OCI-LY7 (cell line): ENCODE measurements around the gene EIPR1. TPM values are rescaled to one million over a fixed set of nuclear protein-coding genes. Genes with fewer than 3 reads are reported as not detected.

ENCODE experiments used
- BruUV-seq: library from RNA; stranded (reverse); fragments of 400-500 nt; replicated peaks from 2 replicates; lab custom pipeline; 2021; lab: Mats Ljungman, UMichigan
- CTCF ChIA-PET: fragments of 300-600 bp; sonication (Branson Sonifier 250); formaldehyde crosslinking; loops from one replicate; lab custom pipeline; 2022; ENCODE audit warnings: antibody characterized with exemption; ENCODE audit not compliant: unreplicated experiment; lab: Charles Lee
- POLR2A ChIA-PET: fragments of 300-600 bp; sonication (Branson Sonifier 250); formaldehyde crosslinking; loops from one replicate; lab custom pipeline; 2022; ENCODE audit warnings: antibody characterized with exemption; lab: Charles Lee
- DNase-seq: peaks from one replicate; pipeline ENCODE4 v3.0.0-alpha.2; 2015; ENCODE audit warnings: low spot score
- H2AFZ ChIP-seq: fragments of 200-600 bp; sonication (generic), shearing (Covaris generic); 2 replicates; pipeline ENCODE4 v1.6.1; 2014; ENCODE audit warnings: mild to moderate bottlenecking, antibody characterized with exemption, low read length, moderate library complexity
- H3K27ac ChIP-seq: fragments of 200-600 bp; sonication (generic); 2 replicates; pipeline ENCODE4 v1.5.1; 2014; ENCODE audit warnings: mixed run types, low read depth, mild to moderate bottlenecking, moderate library complexity, low read length, inconsistent platforms; ENCODE audit not compliant: poor library complexity, severe bottlenecking
- H3K36me3 ChIP-seq: fragments of 200-600 bp; sonication (generic); 2 replicates; pipeline ENCODE4 v1.6.1; 2014; ENCODE audit warnings: mild to moderate bottlenecking, antibody characterized with exemption, low read length, moderate library complexity, mixed read lengths; ENCODE audit not compliant: insufficient read depth
- H3K4me1 ChIP-seq: fragments of 200-600 bp; sonication (generic); 2 replicates; pipeline ENCODE4 v1.5.1; 2014; ENCODE audit warnings: mild to moderate bottlenecking, low read length; ENCODE audit not compliant: insufficient read depth, poor library complexity, severe bottlenecking
- H3K4me2 ChIP-seq: fragments of 200-600 bp; sonication (generic); 2 replicates; pipeline ENCODE4 v1.6.1; 2014; ENCODE audit warnings: mild to moderate bottlenecking, low read length
- H3K4me3 ChIP-seq: fragments of 200-600 bp; sonication (generic); 2 replicates; pipeline ENCODE4 v1.5.1; 2014; ENCODE audit warnings: mild to moderate bottlenecking, low read depth, low read length; ENCODE audit not compliant: poor library complexity, severe bottlenecking
- H3K79me2 ChIP-seq: fragments of 200-600 bp; sonication (generic); 2 replicates; pipeline ENCODE4 v1.6.1; 2016; ENCODE audit warnings: low read depth, mild to moderate bottlenecking, low read length, moderate library complexity, mixed read lengths; ENCODE audit not compliant: insufficient read depth
- H3K9me2 ChIP-seq: fragments of 200-600 bp; sonication (generic); 2 replicates; pipeline ENCODE4 v1.6.1; 2016; ENCODE audit warnings: mild to moderate bottlenecking, low read length, mixed read lengths; ENCODE audit not compliant: insufficient read depth
- H3K9me3 ChIP-seq: fragments of 200-600 bp; sonication (generic); 2 replicates; pipeline ENCODE4 v1.6.1; 2014; ENCODE audit warnings: mild to moderate bottlenecking, mixed run types, low read length, mixed read lengths
- H4K20me1 ChIP-seq: fragments of 200-600 bp; sonication (generic); 2 replicates; pipeline ENCODE4 v1.6.1; 2014; ENCODE audit warnings: mild to moderate bottlenecking, antibody characterized with exemption, low read length, moderate library complexity, mixed read lengths; ENCODE audit not compliant: insufficient read depth
- EZH2phosphoT487 ChIP-seq: fragments of 200-600 bp; sonication (generic); IDR thresholded peaks from 2 replicates; pipeline ENCODE4 v1.6.1; 2018; ENCODE audit warnings: low read depth, borderline replicate concordance, mild to moderate bottlenecking, mixed run types, antibody characterized with exemption, low read length, moderate library complexity, mixed read lengths
- intact Hi-C: fragments of 100-400 bp; cut with micrococcal nuclease; formaldehyde crosslinking; loops from one replicate; pipeline ENCODE4 v1.10.0; 2022; ENCODE audit not compliant: unreplicated experiment
- total RNA-seq, 2 experiments: library from RNA; depleted of rRNA in 1 of 2; stranded (reverse); fragments of >200 nt in 1 of 2; shearing (Covaris generic) in 1 of 2; gene quantifications; 2 replicates each; pipeline ENCODE4 v1.2.3, GENCODE V29; 2014 to 2022
- TF ChIP-seq, protein P1 (sequence below): fragments of 200-600 bp; sonication (generic); conservative IDR thresholded peaks from 2 replicates; pipeline ENCODE4 v1.5.1; 2014; ENCODE audit warnings: mild to moderate bottlenecking, antibody characterized with exemption, low read length, moderate library complexity, mixed read lengths

EIPR1 gene
- total RNA-seq, 2 experiments from 2014 or later: 60.5 to 61.7 TPM

DNA sequence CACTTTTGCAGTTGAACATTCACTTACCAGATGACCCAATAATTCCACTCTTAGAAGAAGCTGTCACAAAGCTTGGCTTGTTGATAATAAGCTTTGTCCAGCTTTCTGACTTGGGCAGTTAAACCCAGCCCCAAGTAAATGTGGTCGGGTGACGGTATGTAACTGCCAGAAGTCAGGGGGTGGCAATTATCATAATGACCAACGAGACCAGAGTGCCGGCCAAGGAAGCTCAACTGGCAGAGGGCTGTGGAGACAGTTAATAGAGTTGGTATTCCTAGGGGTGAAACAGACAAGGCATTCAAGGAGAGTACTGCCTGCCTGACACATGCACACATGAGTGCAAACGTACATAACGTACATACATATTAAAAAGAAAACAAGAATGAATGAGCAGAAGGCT lies 116.7 kb downstream of the EIPR1 start:
- Histone ChIP-seq H3K36me3 (no peaks in the 10 kb centered on the region), H3K4me3 (no peak overlapping the region), H3K9me2 (no peaks in the 10 kb centered on the region), H3K4me1 (no peaks in the 10 kb centered on the region), H3K27ac (no peak overlapping the region), H3K4me2 (no peak overlapping the region), H3K9me3 (no peaks in the 10 kb centered on the region), H3K79me2 (no peaks in the 10 kb centered on the region), H2AFZ (no peak overlapping the region), H4K20me1 (no peaks in the 10 kb centered on the region)
- no peak for TF ChIP-seq EZH2phosphoT487
- TF ChIP-seq, protein P1, sequence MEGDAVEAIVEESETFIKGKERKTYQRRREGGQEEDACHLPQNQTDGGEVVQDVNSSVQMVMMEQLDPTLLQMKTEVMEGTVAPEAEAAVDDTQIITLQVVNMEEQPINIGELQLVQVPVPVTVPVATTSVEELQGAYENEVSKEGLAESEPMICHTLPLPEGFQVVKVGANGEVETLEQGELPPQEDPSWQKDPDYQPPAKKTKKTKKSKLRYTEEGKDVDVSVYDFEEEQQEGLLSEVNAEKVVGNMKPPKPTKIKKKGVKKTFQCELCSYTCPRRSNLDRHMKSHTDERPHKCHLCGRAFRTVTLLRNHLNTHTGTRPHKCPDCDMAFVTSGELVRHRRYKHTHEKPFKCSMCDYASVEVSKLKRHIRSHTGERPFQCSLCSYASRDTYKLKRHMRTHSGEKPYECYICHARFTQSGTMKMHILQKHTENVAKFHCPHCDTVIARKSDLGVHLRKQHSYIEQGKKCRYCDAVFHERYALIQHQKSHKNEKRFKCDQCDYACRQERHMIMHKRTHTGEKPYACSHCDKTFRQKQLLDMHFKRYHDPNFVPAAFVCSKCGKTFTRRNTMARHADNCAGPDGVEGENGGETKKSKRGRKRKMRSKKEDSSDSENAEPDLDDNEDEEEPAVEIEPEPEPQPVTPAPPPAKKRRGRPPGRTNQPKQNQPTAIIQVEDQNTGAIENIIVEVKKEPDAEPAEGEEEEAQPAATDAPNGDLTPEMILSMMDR: no peak
- ChIA-PET CTCF (no interaction called here), POLR2A (interaction anchor here (0.6 kb wide), 1 partner anchor 839 kb away, joined by 3 read pairs; no protein-coding TSS in a partner anchor)
- intact Hi-C loops: no loop called here
- no TSS peak for BruUV-seq
- DNase-seq: no peak

DNA sequence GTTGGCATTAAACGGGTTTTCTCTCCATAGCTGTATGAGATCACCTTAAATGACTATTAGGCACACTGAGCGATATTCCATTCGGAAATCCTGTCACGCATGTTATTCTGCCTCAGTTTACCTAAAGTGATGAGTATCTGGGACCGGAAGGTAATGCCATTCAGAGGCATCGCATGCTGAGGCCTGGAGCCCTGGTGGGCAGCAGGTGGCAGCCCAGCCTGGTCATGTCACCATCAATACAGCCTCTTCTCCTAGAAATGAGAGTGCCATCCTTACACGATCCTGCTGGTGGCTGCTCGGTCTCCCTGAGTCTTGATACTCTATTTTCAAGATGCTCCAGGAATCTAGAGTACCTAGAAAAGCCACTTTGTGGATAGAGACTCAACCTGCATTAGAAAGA lies 119.8 kb downstream of the EIPR1 start:
- Histone ChIP-seq H3K9me2 (no peaks in the 10 kb centered on the region), H3K4me2 (no peak overlapping the region), H3K36me3 (peaks cover 7% of the 10 kb centered on the region; the same call in 1 of the 2 replicates), H3K4me3 (no peak overlapping the region), H3K4me1 (peaks cover 24% of the 10 kb centered on the region), H3K27ac (no peak overlapping the region), H4K20me1 (no peaks in the 10 kb centered on the region), H2AFZ (no peak overlapping the region), H3K9me3 (no peaks in the 10 kb centered on the region), H3K79me2 (no peaks in the 10 kb centered on the region)
- POLR2A ChIA-PET: no interaction called here
- intact Hi-C loops: no loop called here
- BruUV-seq: no TSS peak
- TF ChIP-seq EZH2phosphoT487: no peak
- TF ChIP-seq, protein P1: no peak
- DNase-seq: no peak
- CTCF ChIA-PET: no interaction called here

DNA sequence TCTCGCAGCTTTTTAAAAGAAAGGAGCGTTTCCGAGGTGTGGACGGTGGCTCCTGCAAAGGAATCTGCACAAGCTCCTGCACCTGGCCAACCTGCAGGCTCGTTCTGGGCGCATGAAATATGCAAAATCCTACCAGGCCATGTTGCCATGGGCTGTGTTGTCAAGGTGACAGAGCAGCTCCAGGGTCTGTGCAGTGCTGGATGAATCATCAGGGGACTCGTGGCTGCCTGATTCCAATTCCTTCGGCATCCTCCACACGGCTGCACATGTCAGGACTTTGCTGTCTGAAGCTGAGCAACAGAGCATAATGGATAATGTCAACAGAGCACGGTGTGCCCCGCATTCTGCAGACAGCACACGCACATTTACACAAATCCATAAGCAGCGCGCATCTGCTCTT lies 120.5 kb downstream of the EIPR1 start:
- H4K20me1 ChIP-seq: no peaks in the 10 kb centered on the region
- TF ChIP-seq EZH2phosphoT487: no peak
- TF ChIP-seq, protein P1: no peak
- no peak for DNase-seq
- no peaks in the 10 kb centered on the region for H3K9me2 ChIP-seq
- no peak overlapping the region for H3K27ac ChIP-seq
- H3K4me1 ChIP-seq: peaks cover 24% of the 10 kb centered on the region
- POLR2A ChIA-PET: interaction anchor here (0.6 to 0.7 kb wide), 2 partner anchors 138 to 218 kb away, joined by 3 to 4 read pairs; no protein-coding TSS in a partner anchor
- intact Hi-C loops: no loop called here
- no peak overlapping the region for H2AFZ ChIP-seq
- no peak overlapping the region for H3K4me3 ChIP-seq
- peaks cover 12% of the 10 kb centered on the region; the same call in 1 of the 2 replicates for H3K36me3 ChIP-seq
- CTCF ChIA-PET: no interaction called here
- H3K9me3 ChIP-seq: no peaks in the 10 kb centered on the region
- no peak overlapping the region; the same call in 1 of the 2 replicates for H3K4me2 ChIP-seq
- no TSS peak for BruUV-seq
- no peaks in the 10 kb centered on the region for H3K79me2 ChIP-seq
